K562 (cell line): ENCODE measurements around the gene LPIN1. TPM values are rescaled to one million over a fixed set of nuclear protein-coding genes. Genes with fewer than 3 reads are reported as not detected.

Experiments
- ATAC-seq: fragments of 200-7000 bp; cut with Tn5 transposase; 3 replicates; pipeline ENCODE4 v1.9.1; 2020; ENCODE audit warnings: moderate library complexity
- BruUV-seq: library from RNA; stranded (reverse); fragments of 400-500 nt; replicated peaks from 2 replicates; lab custom pipeline; 2021; lab: Mats Ljungman, UMichigan
- CTCF ChIA-PET: fragments of 300-600 bp; formaldehyde crosslinking; extraction: SDS; loops from one replicate; lab custom pipeline; 2021; ENCODE audit warnings: low intra/inter-chr PET ratio; lab: Yijun Ruan, JAX
- POLR2A ChIA-PET: fragments of 300-600, 350-650 bp; sonication (Branson Sonifier 250); formaldehyde crosslinking; extraction: SDS; loops from one replicate; lab custom pipeline; 2021; ENCODE audit warnings: antibody characterized with exemption, inconsistent platforms; lab: Yijun Ruan, JAX
- DNase-seq, 4 experiments: peaks; one replicate each; pipeline versions ENCODE4 v3.0.0 to v3.0.0-alpha.2; 2011 to 2018; ENCODE audit warnings: low spot score in 3 of 4, mixed read lengths in 3 of 4; ENCODE audit errors: extremely low read depth in 1 of 4
- FAIRE-seq: peaks from 2 replicates; lab custom pipeline; 2011; peaks lifted over from hg19 to GRCh38; lab: Jason Lieb, UNC
- H2AFZ ChIP-seq: 2 replicates; pipeline ENCODE4 v1.6.0; 2011; ENCODE audit warnings: low read depth, low read length, control low read depth, inconsistent platforms
- H3K27ac ChIP-seq: fragments of 200-600 bp; 3 replicates; pipeline ENCODE4 v1.8.0; 2011; ENCODE audit warnings: low read depth, mild to moderate bottlenecking, control low read depth, inconsistent platforms, low read length, moderate library complexity, mixed read lengths; ENCODE audit errors: extremely low read depth
- H3K27me3 ChIP-seq, 2 experiments: fragments of 300-600 bp in 1 of 2; 2 replicates in 1 of 2; 3 replicates in 1 of 2; pipeline versions ENCODE4 v1.6.0 to v1.8.0; 2011; ENCODE audit warnings: inconsistent platforms in 2 of 2, low read length in 2 of 2, mild to moderate bottlenecking in 1 of 2, mixed read lengths in 1 of 2, moderate library complexity in 1 of 2; ENCODE audit not compliant: control insufficient read depth in 2 of 2, insufficient read depth in 2 of 2
- H3K36me3 ChIP-seq: fragments of 300-600 bp; 3 replicates; pipeline ENCODE4 v1.8.0; 2011; ENCODE audit warnings: mild to moderate bottlenecking, low read length, inconsistent platforms; ENCODE audit not compliant: control insufficient read depth, insufficient read depth
- H3K4me1 ChIP-seq, 2 experiments: fragments of 200-600 bp in 1 of 2; replicated peaks in 1 of 2; 2 replicates in 1 of 2; 3 replicates in 1 of 2; pipeline versions ENCODE4 v1.5.1 to v1.8.0; 2011; ENCODE audit warnings: inconsistent platforms in 2 of 2, low read length in 2 of 2, mild to moderate bottlenecking in 1 of 2, mixed read lengths in 1 of 2, moderate library complexity in 1 of 2; ENCODE audit not compliant: control insufficient read depth in 2 of 2, insufficient read depth in 2 of 2
- H3K4me2 ChIP-seq: 2 replicates; pipeline ENCODE4 v1.6.1; 2011; ENCODE audit warnings: low read length, control low read depth, inconsistent platforms, mixed read lengths; ENCODE audit not compliant: insufficient read depth
- H3K4me3 ChIP-seq: fragments of 200-600 bp; sonication (generic), shearing (Covaris generic); 2 replicates; pipeline ENCODE4 v1.5.1; 2016; ENCODE audit warnings: control low read depth, inconsistent platforms
- H3K79me2 ChIP-seq: fragments of 200-600 bp; 3 replicates; pipeline ENCODE4 v1.8.0; 2011; ENCODE audit warnings: low read length, inconsistent platforms; ENCODE audit not compliant: control insufficient read depth, insufficient read depth
- H3K9ac ChIP-seq, 2 experiments: 2 replicates each; pipeline versions ENCODE4 v1.6.0 to v1.6.1; 2011; ENCODE audit warnings: low read depth in 2 of 2, low read length in 2 of 2, control low read depth in 1 of 2, inconsistent platforms in 1 of 2, mild to moderate bottlenecking in 1 of 2, mixed read lengths in 1 of 2; ENCODE audit not compliant: insufficient read depth in 1 of 2
- H3K9me1 ChIP-seq: one replicate; pipeline ENCODE4 v1.6.0; 2011; ENCODE audit warnings: inconsistent platforms, mild to moderate bottlenecking, low read length, moderate library complexity; ENCODE audit not compliant: control insufficient read depth, insufficient read depth
- H3K9me3 ChIP-seq: replicated peaks from 2 replicates; pipeline ENCODE4 v1.5.1; 2011; ENCODE audit warnings: low read depth, low read length, inconsistent platforms; ENCODE audit not compliant: control insufficient read depth, insufficient read depth
- H4K20me1 ChIP-seq: replicated peaks from 2 replicates; pipeline ENCODE4 v1.6.1; 2011; ENCODE audit warnings: low read length, inconsistent platforms, mixed read lengths; ENCODE audit not compliant: control insufficient read depth, insufficient read depth
- CHD4 ChIP-seq: fragments of 200-600 bp; sonication (generic); IDR thresholded peaks from 3 replicates; pipeline ENCODE4 v1.6.1; 2012; ENCODE audit warnings: low read depth, mild to moderate bottlenecking, mixed read lengths, low read length, inconsistent platforms; ENCODE audit not compliant: insufficient read depth, insufficient replicate concordance, poor library complexity, severe bottlenecking
- ETV5 ChIP-seq: sonication (generic); formaldehyde crosslinking; IDR thresholded peaks from 2 replicates; pipeline ENCODE4 v1.4.0; 2020; ENCODE audit warnings: low read depth, mild to moderate bottlenecking, missing genetic modification reagents
- ILF3 ChIP-seq: fragments of 450-650 bp; IDR thresholded peaks from 2 replicates; pipeline ENCODE4 v1.6.1; 2018; ENCODE audit warnings: antibody characterized with exemption, mild to moderate bottlenecking, moderate library complexity, borderline replicate concordance
- MAFK ChIP-seq: IDR thresholded peaks from 2 replicates; pipeline ENCODE4 v1.6.1; 2011; ENCODE audit warnings: low read length, improper control_type of control experiment
- NR2F6 ChIP-seq: fragments of 450-650 bp; formaldehyde crosslinking; IDR thresholded peaks from 2 replicates; pipeline ENCODE4 v1.4.0; 2020; ENCODE audit warnings: mild to moderate bottlenecking
- STAT5A ChIP-seq: IDR thresholded peaks from 2 replicates; pipeline ENCODE4 v1.6.1; 2012; ENCODE audit warnings: low read length, inconsistent platforms, borderline replicate concordance
- ZBTB1 ChIP-seq: sonication (generic); formaldehyde crosslinking; IDR thresholded peaks from 2 replicates; pipeline ENCODE4 v1.8.1; 2023; ENCODE audit warnings: missing genetic modification reagents, low read depth, mild to moderate bottlenecking, borderline replicate concordance
- ZBTB8A ChIP-seq: fragments of 450-650 bp; IDR thresholded peaks from 2 replicates; pipeline ENCODE4 v1.6.1; 2018; ENCODE audit warnings: mild to moderate bottlenecking, moderate library complexity; ENCODE audit not compliant: partially characterized antibody
- ZFX ChIP-seq: sonication (generic); formaldehyde crosslinking; IDR thresholded peaks from 2 replicates; pipeline ENCODE4 v1.8.0; 2022; ENCODE audit warnings: mild to moderate bottlenecking, missing genetic modification reagents, moderate library complexity
- WGBS: fragments of 100-300 bp; shearing (Covaris generic); methylation state at CpG from one replicate; pipeline ENCODE4 v1.1.6; 2016; ENCODE audit warnings: low coverage, mixed read lengths; ENCODE audit not compliant: insufficient coverage; ENCODE audit errors: missing lambda C conversion rate; 5-methylcytosine and 5-hydroxymethylcytosine counted together
- in situ Hi-C: fragments of 300-500 bp; cut with MboI; formaldehyde crosslinking; loops from 4 replicates; pipeline ENCODE4 v1.15.0; 2018; ENCODE audit warnings: inconsistent platforms, mixed read lengths
- intact Hi-C: fragments of 100-400 bp; cut with micrococcal nuclease; formaldehyde crosslinking; loops from 2 replicates; pipeline ENCODE4 v1.14.2; 2022
- polyA plus RNA-seq, 8 experiments: library from polyadenylated mRNA; depleted of rRNA in 4 of 8; stranded (reverse) in 5 of 8; unstranded in 3 of 8; fragments of >200 nt; fragmentation: Nextera tagmentation in 2 of 8; fragmentation: Illumina TruSeq in 1 of 8; extraction: Ambion mirVana in 2 of 8; extraction: Trizol in 1 of 8; gene quantifications; 2 replicates each; pipeline versions ENCODE4 v1.2.1 to v1.2.3, GENCODE V29; 2011 to 2014; ENCODE audit warnings: inconsistent platforms in 1 of 8, missing spikeins in 1 of 8
- total RNA-seq, 7 experiments: library from RNA; depleted of rRNA in 6 of 7; stranded (reverse); fragments of >200 nt in 6 of 7; fragmentation: Illumina TruSeq in 2 of 7; extraction: Trizol in 2 of 7; gene quantifications; 2 replicates each; pipeline versions ENCODE4 v1.2.1 to v1.2.3, GENCODE V29; 2011 to 2021; ENCODE audit warnings: low replicate concordance in 1 of 7
- TF ChIP-seq, protein P1 (sequence below): fragments of 250-450 bp; sonication (Bioruptor Pico); IDR thresholded peaks from 2 replicates; pipeline ENCODE4 v1.8.0; 2022; ENCODE audit warnings: inconsistent platforms, mild to moderate bottlenecking, moderate library complexity, borderline replicate concordance
- TF ChIP-seq, protein P2 (sequence below): fragments of 150-350 bp; IDR thresholded peaks from 2 replicates; pipeline ENCODE4 v1.6.1; 2014; ENCODE audit warnings: low read depth, mild to moderate bottlenecking, low read length, borderline replicate concordance
- TF ChIP-seq, protein P3 (sequence below): sonication (generic); formaldehyde crosslinking; IDR thresholded peaks from 2 replicates; pipeline ENCODE4 v1.8.0; 2022; ENCODE audit warnings: mild to moderate bottlenecking, missing genetic modification reagents
- TF ChIP-seq, protein P4 (sequence below): sonication (generic); formaldehyde crosslinking; IDR thresholded peaks from 2 replicates; pipeline ENCODE4 v1.8.0; 2022; ENCODE audit warnings: mild to moderate bottlenecking, missing genetic modification reagents

LPIN1 gene
- total and polyA plus RNA-seq, 9 of the 15 experiments (the other 6 are each of a cell fraction or from before 2014, with no cell fraction given), result 9.2 to 84.0 (median 27.8) TPM

DNA sequence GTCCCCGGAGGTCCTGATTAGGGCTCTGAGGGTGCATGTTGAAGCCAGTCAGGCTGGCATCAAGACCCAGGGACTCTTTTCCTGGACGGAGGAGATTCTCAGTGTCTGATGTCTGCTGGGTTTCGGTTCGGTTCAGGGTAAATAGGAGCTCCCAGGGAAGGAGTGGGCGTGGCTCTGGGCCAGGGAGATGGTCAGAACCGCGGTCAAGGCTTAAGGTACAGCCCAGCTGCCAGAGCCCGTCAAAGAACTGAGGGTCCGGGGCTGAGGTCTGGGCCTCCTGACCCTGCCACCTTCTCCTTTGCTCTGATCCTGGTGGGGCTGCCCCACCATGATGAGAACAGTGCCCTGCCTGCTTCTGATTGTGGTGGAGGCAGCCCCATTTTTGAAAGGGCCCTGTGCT is 39.8 kb downstream of the LPIN1 start (continued):
- TF ChIP-seq, protein P1, sequence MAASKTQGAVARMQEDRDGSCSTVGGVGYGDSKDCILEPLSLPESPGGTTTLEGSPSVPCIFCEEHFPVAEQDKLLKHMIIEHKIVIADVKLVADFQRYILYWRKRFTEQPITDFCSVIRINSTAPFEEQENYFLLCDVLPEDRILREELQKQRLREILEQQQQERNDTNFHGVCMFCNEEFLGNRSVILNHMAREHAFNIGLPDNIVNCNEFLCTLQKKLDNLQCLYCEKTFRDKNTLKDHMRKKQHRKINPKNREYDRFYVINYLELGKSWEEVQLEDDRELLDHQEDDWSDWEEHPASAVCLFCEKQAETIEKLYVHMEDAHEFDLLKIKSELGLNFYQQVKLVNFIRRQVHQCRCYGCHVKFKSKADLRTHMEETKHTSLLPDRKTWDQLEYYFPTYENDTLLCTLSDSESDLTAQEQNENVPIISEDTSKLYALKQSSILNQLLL, result no peak

DNA sequence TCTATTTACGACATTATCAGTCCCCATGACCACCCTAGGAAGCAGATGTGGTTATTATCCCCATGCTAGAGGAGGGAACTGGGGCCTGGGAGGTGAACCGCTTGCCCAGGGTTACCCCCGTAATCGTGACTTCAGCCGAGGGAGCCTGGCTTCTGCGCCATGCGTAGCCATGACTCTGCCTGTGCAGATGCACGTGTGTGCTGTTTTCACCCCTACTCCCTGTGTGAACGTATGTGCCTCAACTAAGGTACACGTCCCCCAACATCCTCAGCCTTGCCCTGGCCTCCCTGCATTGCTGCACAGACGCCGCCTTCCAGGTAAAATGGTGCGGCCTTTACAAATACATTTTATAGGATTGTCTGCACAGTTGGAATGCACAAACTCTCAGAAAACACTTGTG is 40.2 kb downstream of the LPIN1 start:
- intact Hi-C loops, result no loop called here
- no peak overlapping the region for H3K9ac ChIP-seq
- no peaks in the 10 kb centered on the region for H3K9me1 ChIP-seq
- peaks cover 96% of the 10 kb centered on the region for H3K36me3 ChIP-seq
- no TSS peak for BruUV-seq
- no peaks in the 10 kb centered on the region for H3K9me3 ChIP-seq
- POLR2A ChIA-PET, result no interaction called here
- no peaks in the 10 kb centered on the region for H3K79me2 ChIP-seq
- ATAC-seq (no peak), FAIRE-seq (no peak), DNase-seq (no peak)
- H3K27ac ChIP-seq, result no peak overlapping the region
- no peaks in the 10 kb centered on the region for H3K27me3 ChIP-seq
- H3K4me3 ChIP-seq, result no peak overlapping the region
- peaks cover 0 to 9% of the 10 kb centered on the region in 2 experiments; a peak in 2 of 5 replicates for H3K4me1 ChIP-seq
- no peak overlapping the region for H3K4me2 ChIP-seq
- CTCF ChIA-PET, result no interaction called here
- WGBS, result 97% methylated on average over 12 of the region's 13 CpGs
- no peak overlapping the region for H2AFZ ChIP-seq
- in situ Hi-C loops, result loop anchor here (25.0 kb wide), 1 partner anchor 299 kb away; no protein-coding TSS in a partner anchor
- no peaks in the 10 kb centered on the region; the same call in 1 of the 2 replicates for H4K20me1 ChIP-seq
- TF ChIP-seq, protein P2, sequence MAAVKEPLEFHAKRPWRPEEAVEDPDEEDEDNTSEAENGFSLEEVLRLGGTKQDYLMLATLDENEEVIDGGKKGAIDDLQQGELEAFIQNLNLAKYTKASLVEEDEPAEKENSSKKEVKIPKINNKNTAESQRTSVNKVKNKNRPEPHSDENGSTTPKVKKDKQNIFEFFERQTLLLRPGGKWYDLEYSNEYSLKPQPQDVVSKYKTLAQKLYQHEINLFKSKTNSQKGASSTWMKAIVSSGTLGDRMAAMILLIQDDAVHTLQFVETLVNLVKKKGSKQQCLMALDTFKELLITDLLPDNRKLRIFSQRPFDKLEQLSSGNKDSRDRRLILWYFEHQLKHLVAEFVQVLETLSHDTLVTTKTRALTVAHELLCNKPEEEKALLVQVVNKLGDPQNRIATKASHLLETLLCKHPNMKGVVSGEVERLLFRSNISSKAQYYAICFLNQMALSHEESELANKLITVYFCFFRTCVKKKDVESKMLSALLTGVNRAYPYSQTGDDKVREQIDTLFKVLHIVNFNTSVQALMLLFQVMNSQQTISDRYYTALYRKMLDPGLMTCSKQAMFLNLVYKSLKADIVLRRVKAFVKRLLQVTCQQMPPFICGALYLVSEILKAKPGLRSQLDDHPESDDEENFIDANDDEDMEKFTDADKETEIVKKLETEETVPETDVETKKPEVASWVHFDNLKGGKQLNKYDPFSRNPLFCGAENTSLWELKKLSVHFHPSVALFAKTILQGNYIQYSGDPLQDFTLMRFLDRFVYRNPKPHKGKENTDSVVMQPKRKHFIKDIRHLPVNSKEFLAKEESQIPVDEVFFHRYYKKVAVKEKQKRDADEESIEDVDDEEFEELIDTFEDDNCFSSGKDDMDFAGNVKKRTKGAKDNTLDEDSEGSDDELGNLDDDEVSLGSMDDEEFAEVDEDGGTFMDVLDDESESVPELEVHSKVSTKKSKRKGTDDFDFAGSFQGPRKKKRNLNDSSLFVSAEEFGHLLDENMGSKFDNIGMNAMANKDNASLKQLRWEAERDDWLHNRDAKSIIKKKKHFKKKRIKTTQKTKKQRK, result no peak
- TF ChIP-seq ZBTB8A (no peak), NR2F6 (CRISPR knock-in tag) (no peak), ETV5 (CRISPR knock-in tag) (no peak), ZFX (CRISPR knock-in tag) (no peak), STAT5A (no peak), ILF3 (no peak), CHD4 (no peak), ZBTB1 (no peak), MAFK (no peak)
- TF ChIP-seq, protein P3, sequence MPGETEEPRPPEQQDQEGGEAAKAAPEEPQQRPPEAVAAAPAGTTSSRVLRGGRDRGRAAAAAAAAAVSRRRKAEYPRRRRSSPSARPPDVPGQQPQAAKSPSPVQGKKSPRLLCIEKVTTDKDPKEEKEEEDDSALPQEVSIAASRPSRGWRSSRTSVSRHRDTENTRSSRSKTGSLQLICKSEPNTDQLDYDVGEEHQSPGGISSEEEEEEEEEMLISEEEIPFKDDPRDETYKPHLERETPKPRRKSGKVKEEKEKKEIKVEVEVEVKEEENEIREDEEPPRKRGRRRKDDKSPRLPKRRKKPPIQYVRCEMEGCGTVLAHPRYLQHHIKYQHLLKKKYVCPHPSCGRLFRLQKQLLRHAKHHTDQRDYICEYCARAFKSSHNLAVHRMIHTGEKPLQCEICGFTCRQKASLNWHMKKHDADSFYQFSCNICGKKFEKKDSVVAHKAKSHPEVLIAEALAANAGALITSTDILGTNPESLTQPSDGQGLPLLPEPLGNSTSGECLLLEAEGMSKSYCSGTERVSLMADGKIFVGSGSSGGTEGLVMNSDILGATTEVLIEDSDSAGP (CRISPR knock-in tag), result no peak
- TF ChIP-seq, protein P4, sequence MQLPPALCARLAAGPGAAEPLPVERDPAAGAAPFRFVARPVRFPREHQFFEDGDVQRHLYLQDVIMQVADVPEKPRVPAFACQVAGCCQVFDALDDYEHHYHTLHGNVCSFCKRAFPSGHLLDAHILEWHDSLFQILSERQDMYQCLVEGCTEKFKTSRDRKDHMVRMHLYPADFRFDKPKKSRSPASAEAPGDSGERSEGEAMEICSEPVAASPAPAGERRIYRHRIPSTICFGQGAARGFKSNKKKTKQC, result no peak
